Islet precursor cell (in vitro differentiated cells): ENCODE results near the gene CDC45.

ENCODE experiments used
- DNase-seq: peaks from one replicate; pipeline ENCODE4 v3.0.0-alpha.2; 2018

Gene CDC45

GRCh38 chr22:19448076-19448607 is 31.6 kb upstream of the CDC45 start:
- peak; percentile 73 for DNase-seq

GRCh38 chr22:19448739-19449421 is 30.8 kb upstream of the CDC45 start:
- DNase-seq, result no peak

DNA sequence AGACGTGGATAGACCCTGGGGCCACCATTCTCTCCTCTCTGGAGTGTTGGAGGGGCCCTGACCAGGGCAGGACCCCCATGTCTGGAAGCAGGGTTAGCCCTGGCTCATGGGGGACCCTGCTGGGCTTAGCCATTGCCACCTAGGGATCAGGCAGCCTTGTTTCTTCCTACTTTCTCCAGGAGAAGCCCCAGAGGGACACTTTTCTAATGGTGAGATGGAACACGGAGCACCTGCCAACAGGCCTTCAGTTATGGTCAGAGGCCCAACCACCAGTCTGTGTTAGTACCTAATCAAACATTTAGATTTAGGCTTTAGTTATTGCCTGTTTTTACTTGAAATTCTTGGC is 30.3 kb upstream of the CDC45 start:
- no peak for DNase-seq

- no peak for DNase-seq
These were observed 29.2 kb upstream of the CDC45 start for GRCh38 chr22:19450363-19451175.

DNA sequence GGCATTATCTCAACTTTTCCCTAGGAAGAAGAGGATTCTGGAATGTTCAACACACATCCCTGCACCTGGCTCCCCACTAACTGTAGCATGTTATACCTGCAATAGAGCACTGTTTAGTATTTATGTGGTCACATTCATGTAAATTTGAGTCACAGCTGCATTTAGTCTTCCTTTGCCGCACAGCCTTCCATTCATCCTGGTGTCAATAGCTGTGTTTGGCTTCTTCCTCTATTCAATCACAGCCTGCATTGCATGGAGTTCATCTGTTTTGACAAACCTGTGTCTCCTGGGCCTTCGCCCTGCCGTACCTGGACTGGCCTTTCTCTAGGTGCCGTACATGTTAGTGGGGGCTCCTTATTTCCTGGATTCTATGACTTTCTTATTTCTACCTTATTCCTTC is 28.1 kb upstream of the CDC45 start:
- DNase-seq, result no peak

GRCh38 chr22:19453718-19454117 is 26.0 kb upstream of the CDC45 start:
- no peak for DNase-seq

GRCh38 chr22:19454156-19454555 is 25.6 kb upstream of the CDC45 start:
- no peak for DNase-seq

DNA sequence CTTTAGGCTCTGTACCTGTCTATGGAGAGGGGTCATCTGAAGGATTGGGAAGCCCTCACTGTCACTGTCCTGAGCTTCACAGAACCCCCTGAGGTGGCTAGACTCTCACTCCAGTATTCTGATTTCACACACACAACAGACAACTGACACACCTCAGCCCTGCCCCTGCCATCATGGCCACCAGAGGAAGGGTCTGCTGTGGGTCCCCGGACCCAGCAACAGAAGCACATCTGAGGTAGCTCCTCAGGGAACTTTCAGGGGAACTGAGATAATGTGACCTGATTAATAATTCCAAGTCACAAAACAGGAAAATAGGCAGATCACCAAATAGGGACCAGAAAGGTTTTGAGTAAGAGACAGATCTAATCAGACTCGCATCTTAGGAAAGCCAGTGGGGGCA is 24.7 kb upstream of the CDC45 start:
- DNase-seq, result no peak

GRCh38 chr22:19455585-19456370 is 23.9 kb upstream of the CDC45 start:
- no peak for DNase-seq

GRCh38 chr22:19456541-19456940 is 23.2 kb upstream of the CDC45 start:
- DNase-seq, result no peak

GRCh38 chr22:19457828-19458428 is 21.8 kb upstream of the CDC45 start:
- DNase-seq, result no peak

DNA sequence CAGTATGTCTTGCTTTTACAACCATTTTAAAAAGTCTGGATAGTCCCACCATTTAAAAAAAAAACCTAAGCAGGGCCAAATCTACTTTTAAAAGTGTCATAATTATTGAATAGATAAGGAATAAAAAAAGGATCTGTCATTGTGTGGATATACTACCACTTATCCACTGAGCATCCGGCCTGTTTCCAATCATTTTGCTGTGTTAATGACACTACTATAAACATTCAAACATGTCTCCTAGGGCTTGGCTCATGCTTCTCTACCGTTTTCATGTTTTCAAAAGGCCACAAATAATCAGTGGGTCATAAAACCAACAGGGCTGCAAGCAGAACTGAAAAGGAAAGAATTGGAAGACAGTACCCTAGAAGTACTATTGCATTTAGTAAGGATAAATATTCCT is 19.7 kb upstream of the CDC45 start:
- no peak for DNase-seq

DNA sequence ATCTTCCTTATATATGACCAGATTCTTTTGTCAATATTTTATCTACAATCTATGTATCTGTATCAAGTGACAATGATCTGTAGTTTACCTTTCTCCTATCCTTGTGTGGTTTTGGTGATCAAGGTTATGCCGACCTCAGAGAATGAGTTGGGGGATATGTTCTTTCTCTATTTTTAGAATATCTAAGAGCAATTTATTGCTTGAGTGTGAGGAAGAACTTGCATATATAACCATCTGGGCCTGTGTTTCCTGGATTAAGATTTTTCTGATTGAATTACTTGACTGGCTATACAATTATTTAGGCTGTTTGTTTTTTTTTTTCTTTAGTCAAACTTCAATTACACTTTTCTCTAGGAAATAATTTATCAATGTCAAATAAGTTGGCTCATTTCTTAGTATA is 18.2 kb upstream of the CDC45 start:
- no peak for DNase-seq

DNA sequence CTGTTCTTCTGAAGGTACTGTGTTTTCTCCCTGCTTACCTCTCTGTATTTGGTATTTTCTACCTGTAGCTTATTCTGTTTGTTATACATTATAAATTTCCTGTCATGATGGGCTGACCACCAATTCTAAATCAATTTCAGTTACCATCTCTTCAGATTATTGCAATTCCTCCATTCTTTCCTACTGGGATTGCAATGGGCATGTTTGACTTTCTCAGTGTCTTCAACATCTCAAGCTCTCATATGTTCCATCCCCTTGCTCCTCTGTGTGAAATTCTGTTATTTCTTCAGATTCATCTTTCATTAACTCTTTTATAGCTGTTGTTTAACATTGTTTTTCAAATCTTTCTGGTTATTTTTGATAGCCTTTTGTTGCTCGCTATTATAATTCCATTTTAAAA is 16.7 kb upstream of the CDC45 start:
- DNase-seq, result no peak

GRCh38 chr22:19463491-19464469 is 15.9 kb upstream of the CDC45 start:
- DNase-seq, result peak; percentile 90

GRCh38 chr22:19464546-19464945 is 15.2 kb upstream of the CDC45 start:
- no peak for DNase-seq

GRCh38 chr22:19464975-19465374 is 14.7 kb upstream of the CDC45 start:
- DNase-seq, result no peak

DNA sequence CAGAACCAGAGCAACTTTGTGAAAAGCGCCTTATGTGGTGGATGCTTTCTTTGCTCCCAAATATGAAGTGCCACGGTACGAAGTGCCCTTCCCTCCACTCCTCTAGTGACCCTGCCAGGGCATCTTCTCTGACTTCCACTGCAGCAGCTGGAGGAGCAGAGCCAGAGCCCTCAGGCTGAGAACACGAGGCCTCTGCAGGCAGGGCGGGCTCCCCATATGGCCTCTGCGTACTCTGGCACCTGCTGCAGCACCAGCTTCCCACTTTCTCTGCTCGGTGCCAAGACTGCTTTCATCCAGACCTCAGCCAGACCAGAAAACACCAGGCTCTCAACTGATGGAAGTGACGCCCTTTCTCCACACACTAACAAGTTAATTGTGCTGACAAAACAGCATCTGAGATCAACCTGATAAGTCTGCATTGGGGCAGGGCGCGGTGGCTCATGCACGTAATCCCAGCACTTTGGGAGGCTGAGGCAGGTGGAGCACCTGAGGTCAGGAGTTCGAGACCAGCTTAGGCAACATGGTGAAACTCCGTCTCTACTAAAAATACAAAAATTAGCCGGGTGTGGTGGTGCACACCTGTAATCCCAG is 13.5 kb upstream of the CDC45 start:
- DNase-seq, result no peak

DNA sequence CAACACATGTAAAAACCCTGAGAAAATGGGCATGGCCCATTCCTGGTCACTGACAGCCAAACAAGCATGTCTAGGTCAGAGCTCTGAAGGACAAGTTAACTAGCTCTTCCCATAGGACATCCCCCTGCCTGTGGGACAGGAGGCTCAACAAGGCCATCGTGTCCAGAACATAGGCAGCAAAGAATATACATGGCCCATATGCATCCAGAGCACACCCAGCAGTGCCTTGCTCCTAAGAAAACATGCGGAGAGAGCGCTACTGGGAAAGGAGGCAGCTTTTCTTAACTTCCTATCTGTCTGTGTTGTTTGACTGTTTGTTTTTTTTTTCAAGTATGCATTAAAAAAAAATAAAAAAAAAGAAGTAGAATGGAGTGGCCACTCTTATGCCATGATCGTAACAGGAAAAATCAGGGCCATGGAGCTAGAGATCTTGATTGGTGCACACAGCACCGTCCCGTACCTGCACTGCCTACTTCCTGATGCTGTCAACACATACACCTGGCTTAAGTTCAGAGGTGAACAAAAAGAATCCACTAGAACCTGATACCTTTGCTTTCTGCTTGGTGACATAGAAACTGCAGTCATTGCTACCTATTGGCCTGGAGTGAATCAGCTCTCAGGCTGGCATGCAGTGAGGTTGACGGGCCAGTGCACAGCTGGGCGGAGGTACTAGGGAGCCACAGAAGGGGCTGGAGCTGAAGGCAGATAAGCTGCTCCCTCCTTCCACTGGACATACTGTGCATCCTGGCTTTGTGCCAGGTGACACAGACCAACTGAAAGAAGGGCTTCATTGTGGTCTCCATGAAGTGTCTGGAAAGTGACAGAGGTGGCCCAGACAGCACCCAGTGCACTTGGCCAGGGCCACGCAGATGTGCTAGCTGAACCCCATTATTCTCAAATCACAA is 12.6 kb upstream of the CDC45 start:
- DNase-seq, result no peak

DNA sequence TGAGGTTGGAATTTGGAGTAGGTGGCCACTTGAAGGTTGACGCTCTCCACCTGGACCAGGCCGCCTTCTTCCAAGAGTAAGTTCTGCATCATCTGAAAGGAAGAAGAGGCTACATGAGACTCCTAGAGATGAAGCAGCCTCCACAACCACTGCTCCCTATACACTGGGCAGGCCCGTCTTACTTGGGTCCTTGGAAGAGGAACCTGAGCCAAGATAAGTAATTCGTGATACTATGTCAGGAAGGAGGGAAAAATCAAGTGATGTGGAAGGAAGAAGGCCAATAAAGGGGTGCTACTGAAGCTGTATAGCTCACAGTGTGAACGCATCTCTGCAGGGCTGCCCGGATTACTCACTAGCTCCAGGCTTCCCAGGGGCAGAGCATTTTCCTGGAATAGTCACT is 11.8 kb upstream of the CDC45 start:
- DNase-seq, result no peak
